HEK293 (cell line): ENCODE results near the gene CCDC178.
"Not testable (repeated sequence)": the region's sequence is repeated elsewhere in the genome, so short reads cannot be mapped to it uniquely, and the experiment has no call there.

Experiments
- CTCF ChIA-PET: fragments of 350-600 bp; formaldehyde crosslinking; extraction: SDS; loops from one replicate; lab custom pipeline; 2021; ENCODE audit warnings: antibody characterized with exemption; lab: Yijun Ruan, JAX
- POLR2A ChIA-PET: fragments of 300-600 bp; formaldehyde crosslinking; extraction: SDS; loops from one replicate; lab custom pipeline; 2020; ENCODE audit warnings: antibody characterized with exemption, inconsistent platforms; lab: Yijun Ruan, JAX
- H3K27ac ChIP-seq: fragments of 200-500 bp; sonication (Bioruptor generic); 2 replicates; pipeline ENCODE4 v1.5.1; 2014; ENCODE audit warnings: low read depth, low read length, control low read depth, inconsistent platforms; ENCODE audit errors: extremely low read depth
- H3K36me3 ChIP-seq, 2 experiments: fragments of 200-500 bp in 1 of 2; sonication (Bioruptor generic) in 1 of 2; 1 replicate in 1 of 2; 2 replicates in 1 of 2; pipeline ENCODE4 v1.5.1; 2014 to 2017; ENCODE audit warnings: inconsistent platforms in 2 of 2, low read length in 2 of 2; ENCODE audit not compliant: control insufficient read depth in 2 of 2, insufficient read depth in 1 of 2
- H3K4me1 ChIP-seq: fragments of 200-500 bp; sonication (Bioruptor generic); 2 replicates; pipeline ENCODE4 v1.5.1; 2014; ENCODE audit warnings: mild to moderate bottlenecking, low read length, inconsistent platforms; ENCODE audit not compliant: control insufficient read depth, insufficient read depth
- H3K4me3 ChIP-seq: 2 replicates; pipeline ENCODE4 v1.5.1; 2011; ENCODE audit warnings: low read depth, mild to moderate bottlenecking, control low read depth, low read length, moderate library complexity
- H3K9me3 ChIP-seq: fragments of 200-500 bp; sonication (Bioruptor generic); 2 replicates; pipeline ENCODE4 v1.5.1; 2014; ENCODE audit warnings: low read depth, low read length, inconsistent platforms; ENCODE audit not compliant: control insufficient read depth, insufficient read depth
- HOXA7 ChIP-seq: sonication (generic); formaldehyde crosslinking; IDR thresholded peaks from 2 replicates; pipeline ENCODE4 v1.8.1; 2022; ENCODE audit warnings: missing genetic modification reagents, borderline replicate concordance
- MZF1 ChIP-seq: fragments of 450-650 bp; formaldehyde crosslinking; IDR thresholded peaks from 2 replicates; pipeline ENCODE4 v1.5.1; 2017; ENCODE audit warnings: missing biosample characterization, missing genetic modification characterization, borderline replicate concordance
- RBAK ChIP-seq: fragments of 450-650 bp; formaldehyde crosslinking; IDR thresholded peaks from 2 replicates; pipeline ENCODE4 v1.5.1; 2016; ENCODE audit warnings: missing biosample characterization, missing genetic modification characterization
- SALL2 ChIP-seq: fragments of 450-650 bp; formaldehyde crosslinking; IDR thresholded peaks from 2 replicates; pipeline ENCODE4 v1.5.0; 2017; ENCODE audit warnings: missing biosample characterization, mild to moderate bottlenecking, missing genetic modification characterization, borderline replicate concordance
- ZBTB49 ChIP-seq: fragments of 450-650 bp; formaldehyde crosslinking; IDR thresholded peaks from 2 replicates; pipeline ENCODE4 v1.5.1; 2016; ENCODE audit warnings: missing biosample characterization, missing genetic modification characterization, low read depth
- ZEB2 ChIP-seq: fragments of 450-650 bp; formaldehyde crosslinking; IDR thresholded peaks from 2 replicates; pipeline ENCODE4 v1.5.1; 2016; ENCODE audit warnings: missing biosample characterization, missing genetic modification characterization
- ZNF10 ChIP-seq: fragments of 450-650 bp; formaldehyde crosslinking; IDR thresholded peaks from 2 replicates; pipeline ENCODE4 v1.5.1; 2017; ENCODE audit warnings: missing biosample characterization, missing genetic modification characterization
- ZNF146 ChIP-seq: fragments of 450-650 bp; formaldehyde crosslinking; IDR thresholded peaks from 2 replicates; pipeline ENCODE4 v1.5.1; 2016; ENCODE audit warnings: missing biosample characterization, missing genetic modification characterization
- ZNF175 ChIP-seq: fragments of 450-650 bp; formaldehyde crosslinking; IDR thresholded peaks from 2 replicates; pipeline ENCODE4 v1.5.1; 2016; ENCODE audit warnings: missing biosample characterization, missing genetic modification characterization
- ZNF184 ChIP-seq: fragments of 450-650 bp; IDR thresholded peaks from 2 replicates; pipeline ENCODE4 v1.5.1; 2018; ENCODE audit warnings: missing biosample characterization, mild to moderate bottlenecking, missing genetic modification characterization
- ZNF2 ChIP-seq: fragments of 450-650 bp; formaldehyde crosslinking; IDR thresholded peaks from 2 replicates; pipeline ENCODE4 v1.5.1; 2016; ENCODE audit warnings: missing biosample characterization, missing genetic modification characterization
- ZNF211 ChIP-seq: fragments of 450-650 bp; formaldehyde crosslinking; IDR thresholded peaks from 2 replicates; pipeline ENCODE4 v1.5.1; 2016; ENCODE audit warnings: low read depth, missing biosample characterization, missing genetic modification characterization
- ZNF214 ChIP-seq: fragments of 450-650 bp; formaldehyde crosslinking; IDR thresholded peaks from 2 replicates; pipeline ENCODE4 v1.5.1; 2017; ENCODE audit warnings: missing biosample characterization, mild to moderate bottlenecking, missing genetic modification characterization, borderline replicate concordance
- ZNF391 ChIP-seq: fragments of 450-650 bp; formaldehyde crosslinking; IDR thresholded peaks from 2 replicates; pipeline ENCODE4 v1.5.1; 2016; ENCODE audit warnings: low read depth, missing biosample characterization, missing genetic modification characterization, borderline replicate concordance
- ZNF521 ChIP-seq: fragments of 450-650 bp; formaldehyde crosslinking; IDR thresholded peaks from 2 replicates; pipeline ENCODE4 v1.5.1; 2017; ENCODE audit warnings: missing biosample characterization, mild to moderate bottlenecking, missing genetic modification characterization
- ZNF555 ChIP-seq: fragments of 450-650 bp; formaldehyde crosslinking; conservative IDR thresholded peaks from 2 replicates; pipeline ENCODE4 v1.5.1; 2017; ENCODE audit warnings: missing biosample characterization, mild to moderate bottlenecking, missing genetic modification characterization, inconsistent platforms
- ZNF571 ChIP-seq: fragments of 450-650 bp; formaldehyde crosslinking; IDR thresholded peaks from 2 replicates; pipeline ENCODE4 v1.5.0; 2017; ENCODE audit warnings: missing biosample characterization, missing genetic modification characterization
- ZNF621 ChIP-seq: fragments of 450-650 bp; formaldehyde crosslinking; IDR thresholded peaks from 2 replicates; pipeline ENCODE4 v1.5.1; 2017; ENCODE audit warnings: missing biosample characterization, missing genetic modification characterization
- ZNF629 ChIP-seq: fragments of 450-650 bp; formaldehyde crosslinking; IDR thresholded peaks from 2 replicates; pipeline ENCODE4 v1.5.1; 2017; ENCODE audit warnings: missing biosample characterization, missing genetic modification characterization
- ZNF639 ChIP-seq: fragments of 450-650 bp; formaldehyde crosslinking; IDR thresholded peaks from 2 replicates; pipeline ENCODE4 v1.5.1; 2016; ENCODE audit warnings: missing biosample characterization, missing genetic modification characterization
- ZNF776 ChIP-seq: fragments of 450-650 bp; formaldehyde crosslinking; IDR thresholded peaks from 2 replicates; pipeline ENCODE4 v1.5.0; 2017; ENCODE audit warnings: missing biosample characterization, missing genetic modification characterization, borderline replicate concordance
- ZNF792 ChIP-seq: fragments of 450-650 bp; formaldehyde crosslinking; IDR thresholded peaks from 2 replicates; pipeline ENCODE4 v1.5.1; 2016; ENCODE audit warnings: missing biosample characterization, missing genetic modification characterization
- ZSCAN30 ChIP-seq: fragments of 450-650 bp; IDR thresholded peaks from 2 replicates; pipeline ENCODE4 v1.5.1; 2018; ENCODE audit warnings: missing biosample characterization, mild to moderate bottlenecking, missing genetic modification characterization, moderate library complexity

Gene CCDC178

GRCh38 chr18:33424266-33424946 lies 16.1 kb downstream of the CCDC178 start (continued):
- TF ChIP-seq ZNF571 = no peak
- no peak for TF ChIP-seq ZNF776 (tag by site-specific recombination)
- no peak for TF ChIP-seq ZNF175 (tag by site-specific recombination)
- TF ChIP-seq ZNF391 = no peak
- no peak for TF ChIP-seq ZNF146 (tag by site-specific recombination)

GRCh38 chr18:33421225-33421624 lies 19.3 kb downstream of the CCDC178 start:
- CTCF ChIA-PET = interaction anchor here (0.6 to 1.4 kb wide), 3 partner anchors 9 to 210 kb away, joined by 3 to 5 read pairs (median 4); no protein-coding TSS in a partner anchor

GRCh38 chr18:33404244-33404873 lies 36.2 kb downstream of the CCDC178 start:
- no peaks in the 10 kb centered on the region for H3K36me3 ChIP-seq
- H3K4me3 ChIP-seq = no peak overlapping the region
- H3K27ac ChIP-seq = no peak overlapping the region
- H3K9me3 ChIP-seq = no peaks in the 10 kb centered on the region
- H3K4me1 ChIP-seq = peaks cover 2% of the 10 kb centered on the region; the same call in 1 of the 2 replicates
- ChIA-PET POLR2A (no interaction called here), CTCF (interaction anchor here (0.5 to 1.8 kb wide), 4 partner anchors 14 to 1240 kb away, joined by 3 to 6 read pairs (median 4); no protein-coding TSS in a partner anchor)
- TF ChIP-seq RBAK (tag by site-specific recombination) = no peak
- no peak for TF ChIP-seq ZBTB49 (tag by site-specific recombination)
- no peak for TF ChIP-seq HOXA7
- TF ChIP-seq ZNF621 (tag by site-specific recombination) = no peak
- no peak for TF ChIP-seq ZNF521 (tag by site-specific recombination)
- no peak for TF ChIP-seq ZNF629 (tag by site-specific recombination)
- no peak for TF ChIP-seq ZNF214 (tag by site-specific recombination)
- TF ChIP-seq ZEB2 = no peak
- no peak for TF ChIP-seq SALL2
- no peak for TF ChIP-seq ZSCAN30 (tag by site-specific recombination)
- TF ChIP-seq ZNF211 = no peak
- no peak for TF ChIP-seq ZNF10
- no peak for TF ChIP-seq ZNF639 (tag by site-specific recombination)
- TF ChIP-seq ZNF792 (tag by site-specific recombination) = no peak
- TF ChIP-seq ZNF555 (tag by site-specific recombination) = no peak
- no peak for TF ChIP-seq MZF1
- TF ChIP-seq ZNF184 = no peak
- no peak for TF ChIP-seq ZNF776 (tag by site-specific recombination)

More at GRCh38 chr18:33421225-33421624, 19.3 kb downstream of the CCDC178 start:
- POLR2A ChIA-PET = no interaction called here
- H3K4me3 ChIP-seq = no peak overlapping the region
- no peaks in the 10 kb centered on the region for H3K9me3 ChIP-seq
- no peaks in the 10 kb centered on the region for H3K4me1 ChIP-seq
- no peaks in the 10 kb centered on the region for H3K36me3 ChIP-seq
- H3K27ac ChIP-seq = no peak overlapping the region
- no peak for TF ChIP-seq ZNF2
- TF ChIP-seq, all 188 proteins: peak for 0

GRCh38 chr18:33398939-33399338 lies 41.6 kb downstream of the CCDC178 start:
- H3K4me1 ChIP-seq, H3K4me3 ChIP-seq, POLR2A ChIA-PET, H3K36me3 ChIP-seq, CTCF ChIA-PET, H3K9me3 ChIP-seq, H3K27ac ChIP-seq: not testable (repeated sequence)
